Kidney (tissue), 14 donors: ENCODE data around the gene ZDHHC15. TPM values are rescaled to one million over a fixed set of nuclear protein-coding genes. Genes with fewer than 3 reads are reported as not detected.
"Not testable (repeated sequence)": the region's sequence is repeated elsewhere in the genome, so short reads cannot be mapped to it uniquely, and the experiment has no call there.

Experiments
- DNase-seq, 5 donors: peaks; one replicate each; pipeline ENCODE4 v3.0.0-alpha.2; 2013 to 2020
- FAIRE-seq: peaks from 2 replicates; lab custom pipeline; 2012; peaks lifted over from hg19 to GRCh38; lab: Jason Lieb, UNC
- H3K27ac ChIP-seq, 2 donors: one replicate each; pipeline ENCODE4 v1.7.0; 2013; ENCODE audit warnings: low read depth in 2 of 2, low read length in 2 of 2, inconsistent platforms in 1 of 2
- H3K27me3 ChIP-seq: one replicate; pipeline ENCODE4 v1.7.1; 2013; ENCODE audit warnings: low read length, inconsistent platforms; ENCODE audit not compliant: control insufficient read depth, insufficient read depth
- H3K36me3 ChIP-seq, 3 donors: one replicate each; pipeline versions ENCODE4 v1.7.0 to v1.7.1; 2013; ENCODE audit warnings: low read length in 3 of 3, control low read depth in 1 of 3, inconsistent platforms in 1 of 3; ENCODE audit not compliant: insufficient read depth in 3 of 3, control insufficient read depth in 2 of 3
- H3K4me1 ChIP-seq, 3 donors: one replicate each; pipeline versions ENCODE4 v1.7.0 to v1.7.1; 2013; ENCODE audit warnings: low read length in 3 of 3, inconsistent platforms in 1 of 3, low read depth in 1 of 3; ENCODE audit not compliant: control insufficient read depth in 2 of 3, insufficient read depth in 2 of 3
- H3K4me3 ChIP-seq, 3 donors: one replicate each; pipeline versions ENCODE4 v1.7.0 to v1.8.1; 2013; ENCODE audit warnings: low read length in 3 of 3, control low read depth in 1 of 3, inconsistent platforms in 1 of 3
- H3K9ac ChIP-seq, 3 donors: one replicate each; pipeline versions ENCODE4 v1.7.0 to v1.7.1; 2013; ENCODE audit warnings: low read length in 3 of 3, control low read depth in 1 of 3, inconsistent platforms in 1 of 3
- H3K9me3 ChIP-seq, 3 donors: one replicate each; pipeline versions ENCODE4 v1.7.0 to v1.7.1; 2013; ENCODE audit warnings: low read length in 3 of 3, control low read depth in 1 of 3, inconsistent platforms in 1 of 3; ENCODE audit not compliant: control insufficient read depth in 2 of 3, insufficient read depth in 1 of 3
- CTCF ChIP-seq: IDR thresholded peaks from 3 replicates; pipeline ENCODE4 v1.5.1; 2012; ENCODE audit warnings: mild to moderate bottlenecking, moderate library complexity, borderline replicate concordance; ENCODE audit not compliant: insufficient read depth; ENCODE audit errors: extremely low read depth
- intact Hi-C: fragments of 100-400 bp; cut with DNase I; formaldehyde crosslinking; loops from one replicate; pipeline ENCODE4 v1.11.1; 2022
- polyA plus RNA-seq: library from polyadenylated mRNA; stranded (reverse); fragments of 350-450 nt; fragmentation: Illumina TruSeq; extraction: RNeasy Lipid Tissue Mini Kit (QIAGEN cat#74804); gene quantifications from one replicate; pipeline ENCODE4 v1.2.3, GENCODE V29; 2014; ENCODE audit warnings: low read depth, low replicate concordance; ENCODE audit not compliant: insufficient read depth
- total RNA-seq: library from RNA; stranded (reverse); fragmentation: NEBNext Ultra II Directional; extraction: Animal tissue kit (Norgen Biotek cat#: 25700); gene quantifications from one replicate; pipeline ENCODE4 v1.2.1, GENCODE V29; 2021
- donor health status: control.
- donor health status: control.
- donor health status: control.
- donor health status: control.
- donor health status: control.
- donor health status: DM: yes; HTN: yes; CAD: no.
- donor health status: Normal renal cell carcinoma (clear cell type).

The ZDHHC15 gene
- total and polyA plus RNA-seq, 2 donors from 2014 or later = 1.7 to 2.6 TPM

- no peak for TF ChIP-seq CTCF
- H3K27me3 ChIP-seq = no peaks in the 10 kb centered on the region
- no peak overlapping the region for H3K4me3 ChIP-seq
- no peaks in the 10 kb centered on the region for H3K4me1 ChIP-seq
- H3K27ac ChIP-seq = no peak overlapping the region
- FAIRE-seq (no peak), DNase-seq (no peak)
- no peaks in the 10 kb centered on the region for H3K36me3 ChIP-seq
- H3K9ac ChIP-seq = no peak overlapping the region
- peaks cover 0 to 6% (median 0%) of the 10 kb centered on the region in 3 donors for H3K9me3 ChIP-seq
- intact Hi-C loops = no loop called here
Observed at GRCh38 chrX:75337525-75337924, 185.3 kb downstream of the ZDHHC15 start.

GRCh38 chrX:75335127-75335458, 187.7 kb downstream of the ZDHHC15 start:
- no peak for DNase-seq
- intact Hi-C loops = no loop called here
- H3K27ac ChIP-seq = no peak overlapping the region
- no peaks in the 10 kb centered on the region for H3K4me1 ChIP-seq
- H3K27me3 ChIP-seq = no peaks in the 10 kb centered on the region
- H3K9ac ChIP-seq = no peak overlapping the region
- peaks cover 0 to 10% (median 0%) of the 10 kb centered on the region in 3 donors for H3K9me3 ChIP-seq
- no peak overlapping the region for H3K4me3 ChIP-seq
- no peaks in the 10 kb centered on the region for H3K36me3 ChIP-seq
- FAIRE-seq = no peak
- TF ChIP-seq CTCF = no peak

GRCh38 chrX:75334407-75335126, 188.3 kb downstream of the ZDHHC15 start:
- FAIRE-seq, intact Hi-C loops, H3K27me3 ChIP-seq, DNase-seq, H3K36me3 ChIP-seq, H3K4me1 ChIP-seq, H3K9ac ChIP-seq, H3K27ac ChIP-seq, H3K4me3 ChIP-seq: not testable (repeated sequence)
- peaks cover 0 to 10% (median 0%) of the 10 kb centered on the region in 3 donors for H3K9me3 ChIP-seq

- no peak for DNase-seq
- peaks cover 0 to 5% (median 1%) of the 10 kb centered on the region in 3 donors for H3K9me3 ChIP-seq
- H3K4me1 ChIP-seq = no peaks in the 10 kb centered on the region
- FAIRE-seq = no peak
- no peaks in the 10 kb centered on the region for H3K27me3 ChIP-seq
- intact Hi-C loops = no loop called here
- no peak overlapping the region for H3K27ac ChIP-seq
- no peak overlapping the region for H3K9ac ChIP-seq
- no peak for TF ChIP-seq CTCF
- no peak overlapping the region for H3K4me3 ChIP-seq
- H3K36me3 ChIP-seq = peaks cover 0 to 3% (median 0%) of the 10 kb centered on the region in 3 donors
Observed at GRCh38 chrX:75327607-75328006, 195.2 kb downstream of the ZDHHC15 start.

Other genes starting within 250 kb of the ZDHHC15 start
- 15.5 TPM for gene UPRT, start 249.0 kb downstream of the ZDHHC15 start, total RNA-seq
- 8.1 TPM for gene UPRT, start 249.0 kb downstream of the ZDHHC15 start, polyA plus RNA-seq